H1 (cell line): ENCODE results near the gene LHFPL6. TPM values are rescaled to one million over a fixed set of nuclear protein-coding genes. Genes with fewer than 3 reads are reported as not detected.

Experiments
- ATF2 ChIP-seq: IDR thresholded peaks from 2 replicates; pipeline ENCODE4 v1.6.1; 2012; ENCODE audit warnings: low read length, inconsistent platforms
- BACH1 ChIP-seq: IDR thresholded peaks from 2 replicates; pipeline ENCODE4 v1.6.1; 2012; ENCODE audit warnings: low read length, improper control_type of control experiment
- CBX8 ChIP-seq: fragments of 300-800, 300-1000 bp; sonication (generic); IDR thresholded peaks from 2 replicates; pipeline ENCODE4 v1.7.1; 2016; ENCODE audit warnings: low read depth, low read length, borderline replicate concordance
- CHD2 ChIP-seq: IDR thresholded peaks from 2 replicates; pipeline ENCODE4 v1.6.1; 2012; ENCODE audit warnings: low read length, improper control_type of control experiment
- CHD7 ChIP-seq: fragments of 300-600 bp; sonication (generic); IDR thresholded peaks from 2 replicates; pipeline ENCODE4 v1.7.1; 2012; ENCODE audit warnings: low read length, moderate library complexity, mild to moderate bottlenecking, inconsistent platforms; ENCODE audit not compliant: insufficient replicate concordance
- EZH2 ChIP-seq: fragments of 200-600 bp; sonication (generic); IDR thresholded peaks from 2 replicates; pipeline ENCODE4 v1.7.1; 2012; ENCODE audit warnings: low read depth, mild to moderate bottlenecking, moderate library complexity, low read length, inconsistent platforms; ENCODE audit not compliant: severe bottlenecking
- GABPA ChIP-seq: IDR thresholded peaks from 2 replicates; pipeline ENCODE4 v1.6.1; 2011; ENCODE audit warnings: mild to moderate bottlenecking, low read length, moderate library complexity, borderline replicate concordance; ENCODE audit not compliant: insufficient read depth
- HDAC2 ChIP-seq, 2 experiments: fragments of 300-600 bp in 1 of 2; sonication (generic) in 1 of 2; IDR thresholded peaks; 2 replicates each; pipeline ENCODE4 v1.6.1; 2011 to 2012; ENCODE audit warnings: low read depth in 2 of 2, low read length in 2 of 2, mild to moderate bottlenecking in 2 of 2, moderate library complexity in 2 of 2, borderline replicate concordance in 1 of 2, inconsistent platforms in 1 of 2
- JUND ChIP-seq: IDR thresholded peaks from 2 replicates; pipeline ENCODE4 v1.6.1; 2011; ENCODE audit warnings: mild to moderate bottlenecking, improper control_type of control experiment, low read length
- TAF7 ChIP-seq: optimal IDR thresholded peaks from 2 replicates; pipeline ENCODE3; 2011; ENCODE audit warnings: low read depth, mild to moderate bottlenecking, inconsistent platforms, low read length, moderate library complexity, borderline replicate concordance
- polyA plus RNA-seq, 7 experiments: library from polyadenylated mRNA; depleted of rRNA in 3 of 7; stranded (reverse) in 5 of 7; unstranded in 2 of 7; fragments of >200 nt in 5 of 7; fragments of 200-250 nt in 2 of 7; gene quantifications; 1 replicate in 5 of 7; 2 replicates in 1 of 7; 4 replicates in 1 of 7; pipeline versions ENCODE4 v1.2.1 to v1.2.3, GENCODE V29; 2011 to 2013; ENCODE audit warnings: missing spikeins in 2 of 7, mixed read lengths in 2 of 7
- total RNA-seq: library from RNA; stranded (reverse); fragmentation: NEBNext Ultra II Directional; extraction: Animal tissue kit (Norgen Biotek cat#: 25700); gene quantifications from 2 replicates; pipeline ENCODE4 v1.2.1, GENCODE V29; 2021

The LHFPL6 gene
- total and polyA plus RNA-seq, 2 of the 8 experiments (the other 6 are each of a cell fraction or from before 2014, with no cell fraction given): 7.6 to 17.0 TPM

GRCh38 chr13:39433651-39434050, 169.3 kb downstream of the LHFPL6 start (continued):
- TF ChIP-seq CHD7 (no peak), CBX8 (no peak), CHD2 (no peak), HDAC2 (IDR thresholded peaks at IDR 0.05; ENCODE audit: borderline replicate concordance in 1 of 2, low read depth in 2 of 2, low read length in 2 of 2) (no peak), JUND (no peak), TAF7 (no peak), EZH2 (no peak), GABPA (no peak), ATF2 (no peak), BACH1 (no peak)
